ENCODE data around the gene GALNT4.

Gene GALNT4

GRCh38 chr12:89524541-89525304, at the start of gene GALNT4:
Gene GALNT4, minus strand, starts transcription at chr12:89524796. Its CDS starts 247 bp downstream, at chr12:89524549.
- peak within 1 kb of the TSS; percentile 92 for H3K9ac ChIP-seq (ENCODE audit: low read depth, low read length)
- H3K4me3 ChIP-seq (ENCODE audit: low read depth, low read length): peak within 1 kb of the TSS; percentile 68
- no peaks in the 10 kb centered on the region for H3K9me3 ChIP-seq (ENCODE audit: control insufficient read depth, insufficient read depth, low read length)
- H3K4me1 ChIP-seq (ENCODE audit: control insufficient read depth, insufficient read depth, low read length): no peaks in the 10 kb centered on the region
- H3K36me3 ChIP-seq (ENCODE audit: control insufficient read depth, insufficient read depth, low read length): no peaks in the 10 kb centered on the region
- H3K27me3 ChIP-seq (ENCODE audit: control insufficient read depth, insufficient read depth, low read length): no peaks in the 10 kb centered on the region

DNA sequence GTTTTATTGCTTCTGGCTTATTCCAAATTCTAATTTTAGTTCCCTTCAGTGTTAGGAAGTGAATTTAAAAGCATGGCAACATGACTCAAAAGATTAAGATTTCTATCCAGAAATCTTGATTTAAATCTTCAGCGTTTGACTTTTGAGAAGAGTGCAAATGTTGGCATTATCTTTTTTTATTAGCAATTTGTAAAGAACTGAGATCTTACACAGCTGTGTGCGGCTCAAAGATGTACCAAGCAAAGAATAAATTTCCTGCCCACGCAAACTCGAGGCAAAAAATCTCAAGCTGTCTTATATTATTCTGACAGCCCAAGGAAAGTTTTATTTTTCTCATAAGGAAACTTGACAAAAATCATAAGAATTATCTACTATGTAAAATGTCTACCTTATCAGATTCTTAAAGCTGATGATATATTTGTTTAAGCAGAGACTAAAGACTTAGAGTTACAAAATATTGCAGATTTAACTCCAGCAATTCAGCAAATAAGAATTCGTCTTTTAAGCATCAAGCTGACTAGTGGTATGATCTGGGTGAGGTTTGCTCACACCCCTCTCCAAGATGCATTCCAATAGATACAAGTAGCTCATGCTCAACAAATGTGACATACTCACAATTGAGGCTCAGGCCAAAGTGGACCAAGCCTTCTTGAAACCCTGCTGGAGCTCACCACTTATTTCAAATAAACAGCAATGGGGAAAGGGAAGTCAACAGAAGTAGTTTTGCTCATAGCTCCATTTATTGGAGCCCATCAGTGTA, 48.6 kb upstream of the GALNT4 start:
- Histone ChIP-seq H3K9ac (ENCODE audit: low read depth, low read length) (no peak overlapping the region), H3K4me3 (ENCODE audit: low read depth, low read length) (no peak overlapping the region), H3K36me3 (ENCODE audit: control insufficient read depth, insufficient read depth, low read length) (no peaks in the 10 kb centered on the region)

GRCh38 chr12:89571491-89572195, 47.0 kb upstream of the GALNT4 start:
- no peaks in the 10 kb centered on the region for H3K9me3 ChIP-seq (ENCODE audit: control insufficient read depth, insufficient read depth, low read length)
- H3K27me3 ChIP-seq (ENCODE audit: control insufficient read depth, insufficient read depth, low read length): no peaks in the 10 kb centered on the region
- no peaks in the 10 kb centered on the region for H3K36me3 ChIP-seq (ENCODE audit: control insufficient read depth, insufficient read depth, low read length)
- no peak overlapping the region for H3K9ac ChIP-seq (ENCODE audit: low read depth, low read length)
- H3K4me3 ChIP-seq (ENCODE audit: low read depth, low read length): no peak overlapping the region
- H3K4me1 ChIP-seq (ENCODE audit: control insufficient read depth, insufficient read depth, low read length): no peaks in the 10 kb centered on the region

More for the DNA sequence above, 48.6 kb upstream of the GALNT4 start:
- no peaks in the 10 kb centered on the region for H3K27me3 ChIP-seq (ENCODE audit: control insufficient read depth, insufficient read depth, low read length)
- H3K4me1 ChIP-seq (ENCODE audit: control insufficient read depth, insufficient read depth, low read length): no peaks in the 10 kb centered on the region
- H3K9me3 ChIP-seq (ENCODE audit: control insufficient read depth, insufficient read depth, low read length): no peaks in the 10 kb centered on the region

DNA sequence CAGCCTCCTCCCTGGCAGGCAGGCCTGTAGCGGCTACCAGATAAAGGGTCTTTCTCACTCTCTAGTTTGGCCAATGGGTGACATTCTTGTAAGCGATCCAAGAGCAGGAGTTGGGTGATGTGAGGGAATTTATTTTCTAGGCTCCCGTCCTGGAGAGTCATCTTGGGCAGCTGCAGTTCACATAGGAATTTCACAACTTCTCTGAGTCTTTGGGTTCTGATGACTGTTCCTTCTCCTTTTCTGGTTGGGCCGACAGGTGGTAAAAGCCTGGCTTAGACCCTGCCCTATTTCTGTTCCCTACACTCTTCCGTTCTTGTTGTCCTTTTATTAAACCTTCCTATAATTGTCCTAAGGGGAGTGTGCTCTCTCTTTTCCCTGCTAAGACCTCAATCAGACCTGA, 43.9 kb upstream of the GALNT4 start:
- no peak overlapping the region for H3K4me3 ChIP-seq (ENCODE audit: low read depth, low read length)
- H3K36me3 ChIP-seq (ENCODE audit: control insufficient read depth, insufficient read depth, low read length): no peaks in the 10 kb centered on the region
- no peaks in the 10 kb centered on the region for H3K9me3 ChIP-seq (ENCODE audit: control insufficient read depth, insufficient read depth, low read length)
- no peaks in the 10 kb centered on the region for H3K4me1 ChIP-seq (ENCODE audit: control insufficient read depth, insufficient read depth, low read length)
- no peak overlapping the region for H3K9ac ChIP-seq (ENCODE audit: low read depth, low read length)
- H3K27me3 ChIP-seq (ENCODE audit: control insufficient read depth, insufficient read depth, low read length): no peaks in the 10 kb centered on the region

DNA sequence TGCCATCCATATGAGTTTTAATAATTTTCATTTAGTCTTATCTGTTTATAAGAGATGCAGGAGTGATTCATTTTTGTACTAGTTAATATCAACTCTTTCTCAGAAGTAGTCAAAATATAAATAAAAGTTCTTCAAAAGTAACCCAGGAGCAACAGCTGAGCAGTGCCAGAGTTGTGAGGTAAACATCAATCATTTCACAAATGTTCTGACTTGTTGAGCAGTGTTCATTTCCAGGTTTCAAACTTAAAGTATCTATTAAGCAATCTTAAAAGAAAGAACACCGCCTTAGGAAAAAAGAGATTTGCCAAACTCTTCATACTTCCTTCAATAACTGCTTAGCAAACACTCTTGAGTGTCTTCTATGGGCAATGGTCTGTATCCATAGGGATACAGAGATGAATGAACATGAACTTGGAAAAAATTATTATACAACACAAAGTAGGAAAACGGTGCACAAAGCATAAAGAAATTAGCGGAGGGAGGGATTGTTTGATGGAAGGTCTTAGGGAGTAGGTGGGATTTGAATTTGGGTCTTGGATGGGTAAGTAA, 43.2 kb upstream of the GALNT4 start:
- H3K4me3 ChIP-seq (ENCODE audit: low read depth, low read length): no peak overlapping the region
- H3K9me3 ChIP-seq (ENCODE audit: control insufficient read depth, insufficient read depth, low read length): no peaks in the 10 kb centered on the region
- no peaks in the 10 kb centered on the region for H3K4me1 ChIP-seq (ENCODE audit: control insufficient read depth, insufficient read depth, low read length)

GRCh38 chr12:89566615-89567014, 42.0 kb upstream of the GALNT4 start:
- no peak overlapping the region for H3K9ac ChIP-seq (ENCODE audit: low read depth, low read length)
- H3K36me3 ChIP-seq (ENCODE audit: control insufficient read depth, insufficient read depth, low read length): no peaks in the 10 kb centered on the region
- no peak overlapping the region for H3K4me3 ChIP-seq (ENCODE audit: low read depth, low read length)
- H3K4me1 ChIP-seq (ENCODE audit: control insufficient read depth, insufficient read depth, low read length): no peaks in the 10 kb centered on the region
- no peaks in the 10 kb centered on the region for H3K27me3 ChIP-seq (ENCODE audit: control insufficient read depth, insufficient read depth, low read length)
- H3K9me3 ChIP-seq (ENCODE audit: control insufficient read depth, insufficient read depth, low read length): no peaks in the 10 kb centered on the region

More for the DNA sequence above, 43.2 kb upstream of the GALNT4 start:
- Histone ChIP-seq H3K36me3 (ENCODE audit: control insufficient read depth, insufficient read depth, low read length) (no peaks in the 10 kb centered on the region), H3K9ac (ENCODE audit: low read depth, low read length) (no peak overlapping the region), H3K27me3 (ENCODE audit: control insufficient read depth, insufficient read depth, low read length) (no peaks in the 10 kb centered on the region)

- H3K27me3 ChIP-seq (ENCODE audit: control insufficient read depth, insufficient read depth, low read length): no peaks in the 10 kb centered on the region
- no peaks in the 10 kb centered on the region for H3K36me3 ChIP-seq (ENCODE audit: control insufficient read depth, insufficient read depth, low read length)
- no peaks in the 10 kb centered on the region for H3K9me3 ChIP-seq (ENCODE audit: control insufficient read depth, insufficient read depth, low read length)
- no peak overlapping the region for H3K4me3 ChIP-seq (ENCODE audit: low read depth, low read length)
- no peak overlapping the region for H3K9ac ChIP-seq (ENCODE audit: low read depth, low read length)
- no peaks in the 10 kb centered on the region for H3K4me1 ChIP-seq (ENCODE audit: control insufficient read depth, insufficient read depth, low read length)
Observed at GRCh38 chr12:89565002-89565401, 40.4 kb upstream of the GALNT4 start.

GRCh38 chr12:89559753-89560152, 35.2 kb upstream of the GALNT4 start:
- no peak overlapping the region for H3K4me3 ChIP-seq (ENCODE audit: low read depth, low read length)
- H3K36me3 ChIP-seq (ENCODE audit: control insufficient read depth, insufficient read depth, low read length): no peaks in the 10 kb centered on the region
- H3K9me3 ChIP-seq (ENCODE audit: control insufficient read depth, insufficient read depth, low read length): no peaks in the 10 kb centered on the region
- no peaks in the 10 kb centered on the region for H3K4me1 ChIP-seq (ENCODE audit: control insufficient read depth, insufficient read depth, low read length)
- H3K27me3 ChIP-seq (ENCODE audit: control insufficient read depth, insufficient read depth, low read length): no peaks in the 10 kb centered on the region
- no peak overlapping the region for H3K9ac ChIP-seq (ENCODE audit: low read depth, low read length)

GRCh38 chr12:89556976-89557375, 32.4 kb upstream of the GALNT4 start:
- Histone ChIP-seq H3K36me3 (ENCODE audit: control insufficient read depth, insufficient read depth, low read length) (no peaks in the 10 kb centered on the region), H3K4me3 (ENCODE audit: low read depth, low read length) (no peak overlapping the region), H3K9me3 (ENCODE audit: control insufficient read depth, insufficient read depth, low read length) (no peaks in the 10 kb centered on the region), H3K4me1 (ENCODE audit: control insufficient read depth, insufficient read depth, low read length) (no peaks in the 10 kb centered on the region), H3K27me3 (ENCODE audit: control insufficient read depth, insufficient read depth, low read length) (no peaks in the 10 kb centered on the region), H3K9ac (ENCODE audit: low read depth, low read length) (no peak overlapping the region)

GRCh38 chr12:89552376-89552775, 27.8 kb upstream of the GALNT4 start:
- Histone ChIP-seq H3K4me1 (ENCODE audit: control insufficient read depth, insufficient read depth, low read length) (no peaks in the 10 kb centered on the region), H3K9ac (ENCODE audit: low read depth, low read length) (no peak overlapping the region), H3K9me3 (ENCODE audit: control insufficient read depth, insufficient read depth, low read length) (no peaks in the 10 kb centered on the region), H3K36me3 (ENCODE audit: control insufficient read depth, insufficient read depth, low read length) (no peaks in the 10 kb centered on the region), H3K27me3 (ENCODE audit: control insufficient read depth, insufficient read depth, low read length) (no peaks in the 10 kb centered on the region), H3K4me3 (ENCODE audit: low read depth, low read length) (no peak overlapping the region)

DNA sequence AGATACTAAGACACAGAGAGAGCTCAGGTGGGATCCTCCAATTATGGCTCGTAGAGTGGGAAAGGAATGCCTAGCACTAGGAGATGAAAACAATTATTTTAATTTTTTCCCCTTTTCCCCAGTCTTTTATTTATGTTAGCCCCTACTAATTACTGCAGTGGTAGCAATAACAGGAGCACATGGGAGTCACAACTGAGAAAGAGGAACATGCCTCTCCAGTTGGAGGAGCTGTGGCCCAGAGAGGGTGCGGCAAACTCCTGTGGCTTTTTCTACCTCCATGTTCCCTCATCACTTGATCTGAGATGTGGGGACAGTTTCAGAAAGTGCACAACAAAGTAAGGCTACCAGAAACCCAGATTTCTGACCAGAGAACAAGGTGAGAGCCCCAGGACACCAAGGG, 27.2 kb upstream of the GALNT4 start:
- H3K36me3 ChIP-seq (ENCODE audit: control insufficient read depth, insufficient read depth, low read length): no peaks in the 10 kb centered on the region
- no peak overlapping the region for H3K9ac ChIP-seq (ENCODE audit: low read depth, low read length)
- H3K9me3 ChIP-seq (ENCODE audit: control insufficient read depth, insufficient read depth, low read length): no peaks in the 10 kb centered on the region
- no peaks in the 10 kb centered on the region for H3K4me1 ChIP-seq (ENCODE audit: control insufficient read depth, insufficient read depth, low read length)
- no peaks in the 10 kb centered on the region for H3K27me3 ChIP-seq (ENCODE audit: control insufficient read depth, insufficient read depth, low read length)
- no peak overlapping the region for H3K4me3 ChIP-seq (ENCODE audit: low read depth, low read length)
